ENCODE measurements around the gene TANGO2.
A peak's percentile ranks its signal among the peaks of the same experiment; 100 is the strongest.

Gene TANGO2

GRCh38 chr22:20046730-20047129, 25.8 kb downstream of the TANGO2 start:
- DNase-seq = no peak

- no peak for DNase-seq
Observed at GRCh38 chr22:20051927-20052308, 31.0 kb downstream of the TANGO2 start.

DNA sequence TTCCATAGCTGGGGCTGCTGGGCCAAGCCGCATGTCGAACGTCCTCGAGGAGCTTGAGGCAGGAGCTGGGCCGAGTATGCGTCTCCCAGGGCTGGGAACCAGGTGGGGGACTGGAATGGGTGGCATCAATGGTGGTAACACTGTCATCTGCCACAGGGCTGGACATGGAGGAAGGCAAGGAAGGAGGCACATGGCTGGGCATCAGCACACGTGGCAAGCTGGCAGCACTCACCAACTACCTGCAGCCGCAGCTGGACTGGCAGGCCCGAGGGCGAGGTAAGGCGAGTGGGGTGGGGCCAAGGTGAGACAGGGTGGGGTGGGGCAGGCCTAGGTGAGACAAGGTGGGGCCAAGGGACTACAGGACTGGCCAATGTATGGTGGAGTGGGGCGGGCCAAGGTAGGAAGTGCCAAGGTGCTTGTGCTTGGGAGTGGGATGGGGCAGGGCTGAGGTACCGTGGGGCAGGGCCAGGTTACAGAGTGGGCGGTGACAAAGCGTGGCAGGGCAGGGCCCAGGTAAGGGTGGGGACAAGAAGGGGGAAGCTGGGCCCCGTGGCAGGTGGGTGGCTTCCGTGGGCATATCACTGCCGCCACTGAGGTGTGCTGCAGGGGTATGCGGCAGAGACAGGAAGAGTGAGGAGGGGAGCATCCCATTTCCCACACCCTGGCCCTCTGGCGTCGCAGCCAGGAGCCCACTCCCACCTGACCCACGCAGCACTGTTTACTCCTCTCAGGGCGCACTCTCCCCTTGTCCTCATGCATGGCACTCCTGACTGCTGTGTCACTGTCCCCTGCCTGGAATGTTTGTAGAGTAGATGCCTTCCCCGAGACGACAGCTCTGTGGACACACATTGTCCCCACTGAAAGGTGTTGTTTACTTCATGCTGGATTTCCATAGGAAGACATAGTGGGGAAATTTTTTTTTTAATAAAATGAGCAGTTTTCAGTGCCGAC, 31.7 kb downstream of the TANGO2 start:
- DNase-seq = no peak

DNA sequence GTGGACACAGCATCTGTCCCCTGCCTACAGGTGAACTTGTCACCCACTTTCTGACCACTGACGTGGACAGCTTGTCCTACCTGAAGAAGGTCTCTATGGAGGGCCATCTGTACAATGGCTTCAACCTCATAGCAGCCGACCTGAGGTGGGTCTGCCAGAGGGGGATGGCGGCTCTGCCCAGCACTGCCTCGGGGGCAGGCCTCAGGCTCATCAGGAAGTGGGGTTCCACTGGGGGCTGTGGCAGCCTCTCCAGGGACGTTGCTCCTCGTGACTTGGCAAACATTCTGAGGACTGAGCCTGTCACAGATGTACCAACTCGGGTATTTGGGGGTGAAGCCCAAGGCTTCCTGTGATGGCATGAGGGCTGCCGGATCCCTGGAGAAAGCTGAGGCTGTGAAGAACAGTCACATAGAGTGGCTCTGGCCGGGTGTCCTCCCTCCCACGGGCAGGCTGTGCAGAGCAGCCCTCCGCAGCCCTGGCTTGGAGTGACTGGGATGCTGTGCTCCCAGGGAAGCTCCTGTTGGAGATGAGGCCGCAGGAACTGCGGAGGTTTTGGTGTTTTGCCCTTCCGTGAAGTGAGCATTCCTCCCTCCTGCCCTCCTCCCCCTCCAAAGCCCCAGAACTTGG, 32.6 kb downstream of the TANGO2 start:
- DNase-seq = no peak

GRCh38 chr22:20054034-20054427, 33.1 kb downstream of the TANGO2 start:
- DNase-seq = no peak

- no peak for DNase-seq
Observed at GRCh38 chr22:20054485-20054884, 33.6 kb downstream of the TANGO2 start.

- no peak for DNase-seq
Observed at GRCh38 chr22:20055144-20055543, 34.2 kb downstream of the TANGO2 start.

GRCh38 chr22:20055654-20056053, 34.7 kb downstream of the TANGO2 start:
- no peak for DNase-seq

GRCh38 chr22:20056161-20056560, 35.3 kb downstream of the TANGO2 start:
- no peak for DNase-seq

DNA sequence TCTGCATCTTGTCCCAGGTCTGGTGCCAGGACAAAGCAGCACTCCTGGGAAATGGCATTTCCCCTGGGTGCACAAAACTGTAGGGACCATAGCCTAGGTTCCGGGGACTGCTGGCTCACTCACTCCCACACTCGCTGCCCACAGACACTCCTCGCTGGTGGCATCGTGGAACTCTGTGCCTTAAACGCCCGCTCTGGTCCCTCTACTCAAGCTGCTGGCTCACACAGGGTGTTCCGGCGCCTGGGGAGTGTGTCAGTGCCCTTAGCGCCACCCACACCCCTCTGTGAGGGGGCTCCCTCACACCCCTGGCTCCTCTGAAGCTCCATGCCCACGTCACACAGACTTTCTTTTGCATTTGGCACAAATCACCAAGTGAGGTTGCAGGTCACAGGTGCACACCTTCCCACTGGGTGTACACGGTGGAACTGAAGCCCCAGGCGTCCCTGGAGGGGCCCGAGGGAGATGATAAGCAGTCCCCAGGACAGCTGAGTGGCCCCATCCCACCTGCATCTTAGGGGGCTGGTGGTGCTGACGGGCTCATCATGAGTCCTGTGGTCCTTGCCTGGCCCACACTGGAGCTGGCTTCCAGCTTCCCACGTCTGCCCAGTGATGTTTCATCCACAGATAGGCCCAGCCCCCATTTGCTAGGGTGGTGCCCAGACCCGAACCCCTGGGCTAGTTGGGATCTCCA, 35.9 kb downstream of the TANGO2 start:
- no peak for DNase-seq

DNA sequence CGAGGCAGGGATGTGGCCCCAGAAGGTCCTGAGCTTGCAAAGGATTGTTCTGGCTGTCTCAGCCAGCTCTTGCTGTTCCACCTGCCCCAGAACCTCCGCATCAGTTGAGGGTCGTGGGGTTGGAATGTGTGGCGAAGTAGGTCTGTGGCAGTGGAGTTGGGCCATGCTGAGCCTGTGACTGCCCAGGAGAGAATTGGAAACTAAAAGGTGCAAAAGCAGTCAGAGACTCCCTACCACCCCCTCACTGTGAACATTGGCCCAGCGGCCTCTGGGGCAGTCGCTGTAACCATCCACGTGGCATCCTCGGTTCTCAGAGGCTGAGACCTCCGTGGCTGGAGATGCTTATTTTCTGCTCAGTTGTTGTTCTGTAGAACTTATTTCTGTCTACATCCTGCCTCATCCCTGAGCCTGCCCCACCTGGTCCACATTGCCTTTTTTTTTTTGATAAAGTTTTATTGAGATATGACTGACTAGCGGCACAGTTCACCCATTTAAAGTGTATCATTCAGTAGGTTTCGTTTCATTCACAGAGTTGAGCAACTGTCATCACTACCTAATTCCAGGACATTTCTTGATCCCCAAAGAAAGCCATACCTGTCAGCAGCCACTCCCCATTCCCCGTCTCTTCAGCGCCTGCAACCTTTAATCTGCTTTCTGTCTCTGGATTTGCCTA, 36.8 kb downstream of the TANGO2 start:
- DNase-seq = no peak

- no peak for DNase-seq
Observed at GRCh38 chr22:20058989-20059770, 38.3 kb downstream of the TANGO2 start.

DNA sequence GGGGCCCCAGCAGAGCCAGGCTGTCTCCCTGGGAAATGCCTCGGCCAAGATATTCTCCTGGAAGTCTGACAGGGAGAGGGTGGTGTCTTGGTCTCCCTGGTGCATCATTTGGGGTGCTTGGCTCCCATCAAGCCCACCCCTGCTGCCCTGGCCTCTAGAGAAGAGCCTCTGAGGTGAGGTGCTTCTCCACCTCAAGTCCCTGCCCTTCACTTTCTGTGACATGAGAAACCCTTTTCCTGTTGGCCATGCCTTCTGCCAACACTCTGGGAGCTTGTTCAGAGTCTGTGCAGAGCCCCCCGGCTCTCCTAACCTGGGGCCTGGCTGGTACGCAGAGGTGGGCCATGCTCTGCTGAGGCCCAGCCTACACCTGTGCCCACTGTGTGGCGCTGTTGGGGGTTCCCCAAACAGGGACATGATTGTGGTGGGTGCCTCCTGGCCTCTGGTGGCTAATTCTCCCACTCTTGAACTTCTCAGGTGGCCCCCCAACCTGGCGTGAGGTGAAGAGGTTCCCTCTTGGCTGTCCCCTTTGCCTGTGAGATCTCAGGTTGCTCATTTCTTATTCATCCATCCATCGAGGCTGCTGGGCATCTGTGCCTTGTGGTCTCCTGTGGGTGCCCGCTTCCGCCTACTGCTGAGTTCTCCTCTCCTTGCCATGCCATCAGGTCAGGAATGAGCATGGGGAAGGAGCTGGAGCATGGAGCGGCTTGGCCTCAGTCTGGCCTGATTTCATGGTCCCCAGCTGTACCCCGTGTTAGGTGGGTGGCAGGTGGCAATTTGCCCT, 40.0 kb downstream of the TANGO2 start:
- DNase-seq = no peak

DNA sequence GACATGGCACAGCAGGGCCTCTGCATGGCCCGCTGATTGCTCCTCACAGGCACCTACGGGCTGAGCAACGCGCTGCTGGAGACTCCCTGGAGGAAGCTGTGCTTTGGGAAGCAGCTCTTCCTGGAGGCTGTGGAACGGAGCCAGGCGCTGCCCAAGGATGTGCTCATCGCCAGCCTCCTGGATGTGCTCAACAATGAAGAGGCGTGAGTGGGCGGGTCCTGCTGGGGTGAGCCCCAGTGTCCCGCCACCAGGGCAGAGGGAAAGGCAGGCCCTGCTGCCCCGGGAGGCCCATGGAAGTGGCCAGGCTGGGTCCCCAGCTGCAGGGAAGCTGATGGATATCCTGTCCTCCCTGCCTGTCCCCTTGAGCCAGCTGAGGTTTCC, 40.6 kb downstream of the TANGO2 start:
- no peak for DNase-seq

GRCh38 chr22:20062043-20062765, 41.3 kb downstream of the TANGO2 start:
- DNase-seq = no peak

- peak; percentile 7 for DNase-seq
Observed at GRCh38 chr22:20062766-20063083, 41.8 kb downstream of the TANGO2 start.

GRCh38 chr22:20063271-20064139, 42.6 kb downstream of the TANGO2 start:
- no peak for DNase-seq

DNA sequence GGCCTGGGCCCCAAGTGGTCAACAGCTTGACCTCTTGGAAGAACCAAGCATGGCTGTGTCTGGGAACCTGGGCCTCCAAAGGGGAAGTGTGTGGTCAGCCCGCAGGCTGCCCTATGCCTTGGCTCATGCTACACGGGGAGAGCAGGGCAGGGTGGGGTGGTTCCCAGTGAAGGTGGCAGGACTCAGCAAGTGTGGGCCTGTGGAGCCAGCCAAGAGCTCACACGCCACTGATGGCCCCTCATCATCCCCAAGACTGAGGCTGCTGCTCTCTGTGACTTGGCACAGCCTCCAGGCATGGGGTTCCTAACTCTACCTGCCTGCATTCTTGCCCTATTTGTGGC, 43.2 kb downstream of the TANGO2 start:
- DNase-seq = no peak

DNA sequence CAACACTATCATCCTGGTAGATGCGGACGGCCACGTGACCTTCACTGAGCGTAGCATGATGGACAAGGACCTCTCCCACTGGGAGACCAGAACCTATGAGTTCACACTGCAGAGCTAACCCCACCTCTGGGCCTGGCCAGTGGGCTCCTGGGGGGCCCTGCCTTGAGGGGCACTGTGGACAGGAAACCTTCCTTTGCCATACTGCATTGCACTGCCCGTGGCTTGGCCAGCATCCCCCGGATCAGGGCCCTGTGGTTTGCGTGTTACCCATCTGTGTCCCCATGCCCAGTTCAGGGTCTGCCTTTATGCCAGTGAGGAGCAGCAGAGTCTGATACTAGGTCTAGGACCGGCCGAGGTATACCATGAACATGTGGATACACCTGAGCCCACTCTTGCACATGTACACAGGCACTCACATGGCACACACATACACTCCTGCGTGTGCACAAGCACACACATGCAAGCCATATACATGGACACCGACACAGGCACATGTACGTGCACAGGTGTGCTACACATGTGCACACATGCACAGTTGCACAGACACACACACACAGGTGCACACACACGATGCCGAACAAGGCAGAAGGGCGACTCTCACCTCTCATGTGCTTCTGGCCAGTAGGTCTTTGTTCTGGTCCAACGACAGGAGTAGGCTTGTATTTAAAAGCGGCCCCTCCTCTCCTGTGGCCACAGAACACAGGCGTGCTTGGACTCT, 43.8 kb downstream of the TANGO2 start:
- DNase-seq = no peak

Data from fibroblast of skin of back (primary cell).